IMR-90 (cell line): ENCODE results near the gene ARF3. TPM values are rescaled to one million over a fixed set of nuclear protein-coding genes. Genes with fewer than 3 reads are reported as not detected.

Experiments
- ATAC-seq: fragments of 200-7000 bp; cut with Tn5 transposase; 2 replicates; pipeline ENCODE4 v1.9.1; 2020; ENCODE audit warnings: low read depth, mild to moderate bottlenecking, moderate library complexity
- Bru-seq: library from RNA; stranded (reverse); fragments of 400-500 nt; gene quantifications from one replicate; lab custom pipeline; 2021; lab: Mats Ljungman, UMichigan
- BruChase-seq, 2 experiments: library from RNA; stranded (reverse); fragments of 400-500 nt; gene quantifications; one replicate each; lab custom pipeline; 2021; lab: Mats Ljungman, UMichigan
- BruUV-seq: library from RNA; stranded (reverse); fragments of 400-500 nt; replicated peaks from 2 replicates; lab custom pipeline; 2021; lab: Mats Ljungman, UMichigan
- CTCF ChIA-PET: fragments of 300-600 bp; formaldehyde crosslinking; extraction: SDS; loops from one replicate; lab custom pipeline; 2021; ENCODE audit warnings: antibody characterized with exemption; lab: Yijun Ruan, JAX
- POLR2A ChIA-PET: fragments of 300-600 bp; sonication (Branson Sonifier 250); formaldehyde crosslinking; loops from one replicate; lab custom pipeline; 2022; ENCODE audit warnings: antibody characterized with exemption; ENCODE audit not compliant: unreplicated experiment; lab: Charles Lee
- DNase-seq: peaks from one replicate; pipeline ENCODE4 v3.0.0; 2013
- H2AFZ ChIP-seq: replicated peaks from 2 replicates; pipeline ENCODE3; 2013; ENCODE audit warnings: low read length, mild to moderate bottlenecking; ENCODE audit not compliant: poor library complexity
- H2AK5ac ChIP-seq: 2 replicates; pipeline ENCODE4 v1.6.1; 2013; ENCODE audit warnings: low read depth, low read length, inconsistent platforms
- H2AK9ac ChIP-seq: replicated peaks from 2 replicates; pipeline ENCODE3; 2013; ENCODE audit warnings: mild to moderate bottlenecking, low read depth, low read length, moderate library complexity; ENCODE audit not compliant: poor library complexity
- H2BK120ac ChIP-seq: 2 replicates; pipeline ENCODE4 v1.6.1; 2013; ENCODE audit warnings: low read depth, low read length, inconsistent platforms
- H2BK15ac ChIP-seq: 3 replicates; pipeline ENCODE4 v1.6.1; 2013; ENCODE audit warnings: low read depth, low read length, inconsistent platforms
- H2BK20ac ChIP-seq: 2 replicates; pipeline ENCODE4 v1.6.1; 2013; ENCODE audit warnings: low read depth, mild to moderate bottlenecking, inconsistent platforms, low read length, moderate library complexity
- H2BK5ac ChIP-seq: 2 replicates; pipeline ENCODE4 v1.6.1; 2013; ENCODE audit warnings: mild to moderate bottlenecking, low read depth, low read length, inconsistent platforms; ENCODE audit not compliant: poor library complexity, severe bottlenecking
- H3K14ac ChIP-seq: replicated peaks from 2 replicates; pipeline ENCODE4 v1.6.1; 2013; ENCODE audit warnings: low read depth, low read length, inconsistent platforms
- H3K18ac ChIP-seq: 2 replicates; pipeline ENCODE4 v1.6.1; 2013; ENCODE audit warnings: low read depth, low read length, control low read depth
- H3K23ac ChIP-seq: 2 replicates; pipeline ENCODE4 v1.6.1; 2013; ENCODE audit warnings: low read depth, low read length, inconsistent platforms
- H3K27ac ChIP-seq: 2 replicates; pipeline ENCODE4 v1.5.1; 2013; ENCODE audit warnings: mild to moderate bottlenecking, control low read depth, low read length; ENCODE audit not compliant: insufficient read depth
- H3K27me3 ChIP-seq: 2 replicates; pipeline ENCODE4 v1.6.1; 2013; ENCODE audit warnings: low read length; ENCODE audit not compliant: control insufficient read depth, insufficient read depth
- H3K36me3 ChIP-seq: 2 replicates; pipeline ENCODE4 v1.6.1; 2013; ENCODE audit warnings: low read length, mixed read lengths; ENCODE audit not compliant: control insufficient read depth, insufficient read depth
- H3K4ac ChIP-seq: 2 replicates; pipeline ENCODE4 v1.6.1; 2013; ENCODE audit warnings: low read depth, low read length, inconsistent platforms
- H3K4me1 ChIP-seq: 2 replicates; pipeline ENCODE4 v1.6.1; 2013; ENCODE audit warnings: low read length, mixed read lengths; ENCODE audit not compliant: control insufficient read depth, insufficient read depth
- H3K4me2 ChIP-seq: 2 replicates; pipeline ENCODE4 v1.6.1; 2013; ENCODE audit warnings: low read depth, mild to moderate bottlenecking, control low read depth, low read length, moderate library complexity
- H3K4me3 ChIP-seq: 2 replicates; pipeline ENCODE4 v1.5.1; 2013; ENCODE audit warnings: low read depth, mild to moderate bottlenecking, control low read depth, low read length, moderate library complexity; ENCODE audit not compliant: insufficient read depth
- H3K56ac ChIP-seq: 2 replicates; pipeline ENCODE4 v1.6.1; 2013; ENCODE audit warnings: low read length, inconsistent platforms; ENCODE audit not compliant: insufficient read depth; ENCODE audit errors: extremely low read depth
- H3K79me1 ChIP-seq, 2 experiments: 2 replicates each; pipeline ENCODE4 v1.6.1; 2013; ENCODE audit warnings: low read length in 2 of 2, inconsistent platforms in 1 of 2, low read depth in 1 of 2
- H3K9ac ChIP-seq: 2 replicates; pipeline ENCODE4 v1.6.1; 2013; ENCODE audit warnings: low read depth, low read length, control low read depth
- H3K9me1 ChIP-seq: 2 replicates; pipeline ENCODE4 v1.6.1; 2013; ENCODE audit warnings: low read length, inconsistent platforms; ENCODE audit not compliant: insufficient read depth
- H3K9me3 ChIP-seq: 2 replicates; pipeline ENCODE4 v1.6.1; 2013; ENCODE audit warnings: low read length; ENCODE audit not compliant: control insufficient read depth, insufficient read depth
- H4K20me1 ChIP-seq: 2 replicates; pipeline ENCODE4 v1.6.1; 2013; ENCODE audit warnings: low read length, inconsistent platforms; ENCODE audit not compliant: insufficient read depth
- H4K5ac ChIP-seq: 2 replicates; pipeline ENCODE4 v1.6.1; 2013; ENCODE audit warnings: mild to moderate bottlenecking, low read depth, low read length, control low read depth
- H4K8ac ChIP-seq, 2 experiments: 2 replicates each; pipeline ENCODE4 v1.6.1; 2013; ENCODE audit warnings: low read depth in 2 of 2, low read length in 2 of 2, control low read depth in 1 of 2, inconsistent platforms in 1 of 2
- H4K91ac ChIP-seq: 2 replicates; pipeline ENCODE4 v1.6.1; 2013; ENCODE audit warnings: low read depth, low read length, inconsistent platforms; ENCODE audit not compliant: insufficient read depth
- BHLHE40 ChIP-seq: fragments of 150-350 bp; IDR thresholded peaks from 2 replicates; pipeline ENCODE4 v1.6.1; 2016; ENCODE audit warnings: mild to moderate bottlenecking, low read depth, low read length
- CEBPB ChIP-seq: IDR thresholded peaks from 2 replicates; pipeline ENCODE4 v1.6.1; 2012; ENCODE audit warnings: low read depth, low read length, improper control_type of control experiment
- CHD1 ChIP-seq: IDR thresholded peaks from 2 replicates; pipeline ENCODE4 v1.6.1; 2012; ENCODE audit warnings: low read depth, low read length, improper control_type of control experiment
- CTCF ChIP-seq: conservative IDR thresholded peaks from 2 replicates; pipeline ENCODE4 v1.5.1; 2012; ENCODE audit warnings: mild to moderate bottlenecking, low read depth, low read length, improper control_type of control experiment
- ELK1 ChIP-seq: fragments of 150-350 bp; IDR thresholded peaks from 2 replicates; pipeline ENCODE4 v1.6.1; 2016; ENCODE audit warnings: low read depth, mild to moderate bottlenecking, low read length, moderate library complexity, borderline replicate concordance
- FOS ChIP-seq: fragments of 150-350 bp; IDR thresholded peaks from 2 replicates; pipeline ENCODE4 v1.6.1; 2016; ENCODE audit warnings: low read depth, low read length
- MAFK ChIP-seq: IDR thresholded peaks from 2 replicates; pipeline ENCODE4 v1.6.1; 2012; ENCODE audit warnings: low read depth, low read length, improper control_type of control experiment
- POLR2A ChIP-seq: IDR thresholded peaks from 2 replicates; pipeline ENCODE4 v1.6.1; 2012; ENCODE audit warnings: mild to moderate bottlenecking, low read depth, low read length
- RCOR1 ChIP-seq: IDR thresholded peaks from 2 replicates; pipeline ENCODE4 v1.6.1; 2012; ENCODE audit warnings: mild to moderate bottlenecking, low read length, improper control_type of control experiment; ENCODE audit not compliant: insufficient replicate concordance
- RFX5 ChIP-seq: IDR thresholded peaks from 2 replicates; pipeline ENCODE4 v1.8.0; 2012; ENCODE audit warnings: low read depth, mild to moderate bottlenecking, low read length, moderate library complexity
- SMC3 ChIP-seq: fragments of 150-350 bp; IDR thresholded peaks from 2 replicates; pipeline ENCODE4 v1.6.1; 2016; ENCODE audit warnings: low read depth, mild to moderate bottlenecking, antibody characterized with exemption, low read length, moderate library complexity
- WGBS, 2 experiments: methylation state at CpG; one replicate each; pipeline versions ENCODE4 v1.1.5 to v1.1.7; 2013; ENCODE audit warnings: missing lambda C conversion rate in 2 of 2; ENCODE audit not compliant: insufficient read length in 1 of 2; ENCODE audit errors: extremely low coverage in 2 of 2; 5-methylcytosine and 5-hydroxymethylcytosine counted together
- dilution Hi-C: fragments of 300-500 bp; cut with HindIII; formaldehyde crosslinking; loops from one replicate; pipeline ENCODE4 v1.14.3; 2018; ENCODE audit warnings: low sequenced_read_pairs; ENCODE audit not compliant: unreplicated experiment
- in situ Hi-C: fragments of 300-500 bp; cut with MboI; formaldehyde crosslinking; loops from 3 replicates; pipeline ENCODE4 v1.14.3; 2019; ENCODE audit warnings: low sequenced_read_pairs, inconsistent platforms, mixed read lengths
- intact Hi-C: fragments of 100-400 bp; cut with micrococcal nuclease; formaldehyde crosslinking; loops from 2 replicates; pipeline ENCODE4 v1.10.0; 2022
- long read RNA-seq: library from polyadenylated mRNA; unstranded; transcript quantifications from one replicate; pipeline ENCODE4 v2.0.0, GENCODE V29; 2021; ENCODE audit not compliant: unreplicated experiment
- polyA plus RNA-seq, 3 experiments: library from polyadenylated mRNA; depleted of rRNA; stranded (reverse); fragments of >200 nt; gene quantifications; 2 replicates each; pipeline ENCODE4 v1.2.3, GENCODE V29; 2012; ENCODE audit warnings: low replicate concordance in 1 of 3
- total RNA-seq: library from RNA; depleted of rRNA; stranded (reverse); fragments of >200 nt; gene quantifications from 2 replicates; pipeline ENCODE4 v1.2.3, GENCODE V29; 2012; rRNA removed

The ARF3 gene
- total RNA-seq (97.7 and 103 TPM in 2 replicates), polyA plus RNA-seq (2012; rRNA removed) (198 and 222 TPM in 2 replicates), Bru-seq, nascent RNA (percentile 96 among the genes with signal in this experiment), BruChase-seq, experiment 1, labeled RNA remaining after a 6-hour chase (percentile 100 among the genes with signal in this experiment), BruChase-seq, experiment 2, labeled RNA remaining after a 2-hour chase (percentile 99 among the genes with signal in this experiment)
- polyA plus RNA-seq (2012; cell fraction: cytosol; rRNA removed): 112 and 114 TPM in 2 replicates
- polyA plus RNA-seq (2012; cell fraction: nucleus; rRNA removed; ENCODE audit: low replicate concordance): 92.4 and 160 TPM in 2 replicates
- long read RNA-seq, full-length matches to known transcripts: 33 of 67 reads
- long read RNA-seq, partial matches to known transcripts: 0 of 67 reads
- long read RNA-seq, other reads (novel, unspliced or antisense): 34 of 67 reads

GRCh38 chr12:48957141-48958048 lies at the start of gene ARF3:
ARF3 (minus strand) TSS chr12:48957487; CDS start chr12:48941095, 16,392 bp downstream.
- Histone ChIP-seq H2BK20ac (no peak within 1 kb of the TSS), H3K4ac (peak within 1 kb of the TSS; percentile 85), H3K9me1 (peaks cover 17% of the 10 kb centered on the region), H3K36me3 (peaks cover 6% of the 10 kb centered on the region), H3K27ac (peak within 1 kb of the TSS; percentile 84), H3K9me3 (no peaks in the 10 kb centered on the region), H2AK9ac (peak within 1 kb of the TSS; percentile 99), H4K20me1 (peaks cover 40% of the 10 kb centered on the region), H4K91ac (peak within 1 kb of the TSS; percentile 55; the same call in 1 of the 2 replicates), H3K23ac (peak within 1 kb of the TSS; percentile 62; the same call in 1 of the 2 replicates), H3K79me1 (peaks cover 16 to 46% of the 10 kb centered on the region in 2 experiments), H2BK5ac (peak within 1 kb of the TSS; percentile 82), H3K4me2 (peak within 1 kb of the TSS; percentile 94), H2AFZ (peak within 1 kb of the TSS; percentile 91), H4K5ac (peak within 1 kb of the TSS; percentile 85), H3K27me3 (peaks cover 5% of the 10 kb centered on the region; the same call in 1 of the 2 replicates), H3K4me3 (peak within 1 kb of the TSS; percentile 88), H3K18ac (peak within 1 kb of the TSS; percentile 19; the same call in 1 of the 2 replicates), H3K4me1 (peaks cover 3% of the 10 kb centered on the region; the same call in 1 of the 2 replicates), H3K14ac (peak within 1 kb of the TSS; percentile 86; the same call in 1 of the 2 replicates), H3K56ac (0 out of 2 replicates have a peak within 1 kb of the TSS, but pooled peaks have one; percentile 5), H3K9ac (peak within 1 kb of the TSS; percentile 77), H2AK5ac (peak within 1 kb of the TSS; percentile 46), H2BK15ac (0 out of 3 replicates have a peak within 1 kb of the TSS, but pooled peaks have one; percentile 1), H4K8ac (peak within 1 kb of the TSS; percentile 86 to 94), H2BK120ac (peak within 1 kb of the TSS; percentile 53; the same call in 1 of the 2 replicates)
- in situ Hi-C loops (no loop called here), dilution Hi-C loops (no loop called here), intact Hi-C loops (loop anchor here (2.0 kb wide), 1 partner anchor 31 kb away; no protein-coding TSS in a partner anchor)
- POLR2A ChIA-PET: no interaction called here
- CTCF ChIA-PET: interaction anchor here (0.6 to 2.1 kb wide), 2 partner anchors 21 to 40 kb away, joined by 3 to 10 read pairs; no protein-coding TSS in a partner anchor
- 2% methylated on average over 18 of the region's 58 CpGs; no CpG with 5 or more reads in 1 of the 2 experiments for WGBS, 2 experiments
- ATAC-seq (peak; percentile 89), DNase-seq (peak; percentile 90)
- no TSS peak for BruUV-seq
- TF ChIP-seq MAFK (no peak), RFX5 (no peak), CTCF (peak; percentile 0; the same call in 1 of the 2 replicates), POLR2A (peak; percentile 89), FOS (no peak), SMC3 (no peak), CHD1 (no peak), CEBPB (no peak), RCOR1 (no peak), BHLHE40 (no peak), ELK1 (no peak)
